Measurements from ENCODE around the gene ZDHHC15. TPM values are rescaled to one million over a fixed set of nuclear protein-coding genes. Genes with fewer than 3 reads are reported as not detected.
"Not testable (repeated sequence)": the region's sequence is repeated elsewhere in the genome, so short reads cannot be mapped to it uniquely, and the experiment has no call there.

The ZDHHC15 gene, protein sequence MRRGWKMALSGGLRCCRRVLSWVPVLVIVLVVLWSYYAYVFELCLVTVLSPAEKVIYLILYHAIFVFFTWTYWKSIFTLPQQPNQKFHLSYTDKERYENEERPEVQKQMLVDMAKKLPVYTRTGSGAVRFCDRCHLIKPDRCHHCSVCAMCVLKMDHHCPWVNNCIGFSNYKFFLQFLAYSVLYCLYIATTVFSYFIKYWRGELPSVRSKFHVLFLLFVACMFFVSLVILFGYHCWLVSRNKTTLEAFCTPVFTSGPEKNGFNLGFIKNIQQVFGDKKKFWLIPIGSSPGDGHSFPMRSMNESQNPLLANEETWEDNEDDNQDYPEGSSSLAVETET
- total RNA-seq: not detected
- 0.02 TPM for total RNA-seq (2013)

DNA sequence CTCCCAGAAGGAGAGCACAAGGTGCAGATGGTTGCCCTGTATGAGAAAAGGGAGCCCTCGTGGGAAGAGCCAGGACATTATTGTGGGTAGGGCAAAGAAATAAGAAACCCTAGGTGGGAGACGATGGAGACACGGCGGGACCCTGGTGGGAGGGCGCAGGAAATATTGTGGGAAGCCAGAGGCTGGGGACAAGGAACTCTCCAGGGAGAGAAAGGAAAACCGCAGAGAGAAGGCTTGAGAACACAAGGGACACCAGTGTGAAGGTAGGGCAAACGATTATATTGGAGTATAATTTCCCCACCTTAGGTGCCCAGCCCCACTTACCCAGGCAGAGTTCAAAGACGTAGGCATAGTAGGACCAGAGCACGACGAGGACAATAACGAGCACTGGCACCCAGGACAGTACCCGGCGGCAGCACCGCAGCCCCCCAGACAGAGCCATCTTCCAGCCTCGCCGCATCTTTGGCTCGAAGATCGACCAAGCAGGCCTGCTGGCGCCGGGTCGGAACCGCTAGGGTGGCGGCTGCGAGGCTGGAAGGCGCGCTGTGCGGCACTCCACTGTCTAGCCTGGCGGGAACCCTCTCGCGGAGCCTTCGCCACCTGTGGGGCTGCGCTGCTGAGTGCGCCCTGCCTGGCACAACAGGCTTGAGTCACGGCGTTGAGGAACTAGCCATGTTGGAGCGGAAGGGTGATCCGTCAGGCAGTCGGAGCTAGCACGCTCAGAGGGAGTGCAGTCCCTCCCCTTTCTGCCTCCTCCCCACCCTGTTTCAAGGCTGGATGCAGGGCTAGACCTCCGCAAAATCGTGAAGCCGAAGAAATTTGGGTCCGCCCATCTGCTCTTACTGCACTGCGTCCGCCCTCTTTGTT, at the start of gene ZDHHC15:
TSS of gene ZDHHC15 (minus strand) at position 473 of the 867 bp plus-strand sequence. CDS start at position 460, 13 bp downstream.
- Mint-ChIP-seq H3K27me3 (ENCODE audit: low read depth in 2 of 2) (peaks cover 13 to 19% of the 10 kb centered on the region in 2 donors), H3K9me3 (no peaks in the 10 kb centered on the region), H3K36me3 (no peaks in the 10 kb centered on the region), H3K4me1 (peaks cover 0 to 14% of the 10 kb centered on the region in 2 donors), H3K4me3 (peak within 1 kb of the TSS; percentile 54), H3K27ac (no peak within 1 kb of the TSS)
- no peak within 1 kb of the TSS for H3K4me3 ChIP-seq (ENCODE audit: low read length)
- TF ChIP-seq, protein P1, sequence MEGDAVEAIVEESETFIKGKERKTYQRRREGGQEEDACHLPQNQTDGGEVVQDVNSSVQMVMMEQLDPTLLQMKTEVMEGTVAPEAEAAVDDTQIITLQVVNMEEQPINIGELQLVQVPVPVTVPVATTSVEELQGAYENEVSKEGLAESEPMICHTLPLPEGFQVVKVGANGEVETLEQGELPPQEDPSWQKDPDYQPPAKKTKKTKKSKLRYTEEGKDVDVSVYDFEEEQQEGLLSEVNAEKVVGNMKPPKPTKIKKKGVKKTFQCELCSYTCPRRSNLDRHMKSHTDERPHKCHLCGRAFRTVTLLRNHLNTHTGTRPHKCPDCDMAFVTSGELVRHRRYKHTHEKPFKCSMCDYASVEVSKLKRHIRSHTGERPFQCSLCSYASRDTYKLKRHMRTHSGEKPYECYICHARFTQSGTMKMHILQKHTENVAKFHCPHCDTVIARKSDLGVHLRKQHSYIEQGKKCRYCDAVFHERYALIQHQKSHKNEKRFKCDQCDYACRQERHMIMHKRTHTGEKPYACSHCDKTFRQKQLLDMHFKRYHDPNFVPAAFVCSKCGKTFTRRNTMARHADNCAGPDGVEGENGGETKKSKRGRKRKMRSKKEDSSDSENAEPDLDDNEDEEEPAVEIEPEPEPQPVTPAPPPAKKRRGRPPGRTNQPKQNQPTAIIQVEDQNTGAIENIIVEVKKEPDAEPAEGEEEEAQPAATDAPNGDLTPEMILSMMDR (IDR thresholded peaks at IDR 0.05): no peak
- no peaks in the 10 kb centered on the region for H3K9me3 ChIP-seq (ENCODE audit: control insufficient read depth, insufficient read depth, low read length)
- no peaks in the 10 kb centered on the region for H3K36me3 ChIP-seq (ENCODE audit: control insufficient read depth, insufficient read depth, low read length)
- intact Hi-C loops (cut with micrococcal nuclease): no loop called here
- ATAC-seq: peak in 1 of 3 donors; percentile 37
- no peak within 1 kb of the TSS for H3K27ac ChIP-seq (ENCODE audit: low read length)
- WGBS (ENCODE audit: insufficient coverage): 3% methylated on average over 44 of the region's 45 CpGs
- peaks cover 6% of the 10 kb centered on the region for H3K4me1 ChIP-seq (ENCODE audit: control insufficient read depth, insufficient read depth, low read length)
- DNase-seq: peak in 1 of 2 donors; percentile 61
- H3K27me3 ChIP-seq (ENCODE audit: control insufficient read depth, insufficient read depth, low read length): no peaks in the 10 kb centered on the region

DNA sequence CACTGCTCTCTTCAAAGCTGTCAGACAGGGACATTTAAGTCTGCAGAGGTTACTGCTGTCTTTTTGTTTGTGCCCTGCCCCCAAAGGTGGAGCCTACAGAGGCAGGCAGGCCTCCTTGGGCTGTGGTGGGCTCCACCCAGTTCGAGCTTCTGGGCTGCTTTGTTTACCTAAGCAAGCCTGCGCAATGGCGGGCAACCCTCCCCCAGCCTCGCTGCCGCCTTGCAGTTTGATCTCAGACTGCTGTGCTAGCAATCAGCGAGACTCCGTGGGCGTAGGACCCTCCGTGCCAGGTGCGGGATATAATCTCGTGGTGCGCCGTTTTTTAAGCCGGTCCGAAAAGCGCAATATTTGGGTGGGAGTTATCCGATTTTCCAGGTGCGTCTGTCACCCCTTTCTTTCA, 37.7 kb upstream of the ZDHHC15 start:
- DNase-seq; H3K27ac Mint-ChIP-seq; H3K4me3 Mint-ChIP-seq; H3K4me1 ChIP-seq (ENCODE audit: control insufficient read depth, insufficient read depth, low read length); H3K27ac ChIP-seq (ENCODE audit: low read length); intact Hi-C loops (cut with micrococcal nuclease); H3K36me3 Mint-ChIP-seq; ATAC-seq; H3K9me3 ChIP-seq (ENCODE audit: control insufficient read depth, insufficient read depth, low read length); H3K36me3 ChIP-seq (ENCODE audit: control insufficient read depth, insufficient read depth, low read length); H3K27me3 Mint-ChIP-seq (ENCODE audit: low read depth in 2 of 2); H3K9me3 Mint-ChIP-seq; H3K4me1 Mint-ChIP-seq; H3K27me3 ChIP-seq (ENCODE audit: control insufficient read depth, insufficient read depth, low read length); H3K4me3 ChIP-seq (ENCODE audit: low read length): not testable (repeated sequence)
- 97% methylated on average over 18 of the region's 18 CpGs for WGBS (ENCODE audit: insufficient coverage)

DNA sequence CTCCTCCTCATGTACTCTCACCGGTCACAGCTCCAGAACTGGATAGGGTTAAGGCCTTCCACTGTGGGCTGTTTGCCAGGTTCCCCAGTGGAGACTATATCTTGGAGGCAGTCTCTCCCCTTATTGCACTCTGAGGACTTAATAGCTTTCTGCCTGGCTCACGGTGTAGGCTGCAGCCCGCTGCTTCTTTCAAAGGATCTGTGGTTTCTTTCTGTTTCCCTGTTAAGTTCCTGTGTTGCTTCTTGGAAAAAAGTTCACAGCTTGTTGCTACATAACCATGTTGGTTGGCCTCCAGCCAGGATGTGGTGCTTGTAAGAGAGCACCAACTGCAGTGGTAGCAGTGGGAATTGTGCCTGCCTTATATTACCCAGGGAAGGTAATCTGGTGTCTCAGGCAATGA, 24.9 kb upstream of the ZDHHC15 start:
- DNase-seq: no peak
- no peak overlapping the region for H3K4me3 ChIP-seq (ENCODE audit: low read length)
- no peaks in the 10 kb centered on the region for H3K4me1 Mint-ChIP-seq
- no peaks in the 10 kb centered on the region for H3K9me3 ChIP-seq (ENCODE audit: control insufficient read depth, insufficient read depth, low read length)
- TF ChIP-seq, protein P1 (IDR thresholded peaks at IDR 0.05): no peak
- no peak overlapping the region for H3K4me3 Mint-ChIP-seq
- no peaks in the 10 kb centered on the region for H3K9me3 Mint-ChIP-seq
- WGBS (ENCODE audit: insufficient coverage): 6% methylated on average over 3 of the region's 3 CpGs
- no peaks in the 10 kb centered on the region for H3K36me3 ChIP-seq (ENCODE audit: control insufficient read depth, insufficient read depth, low read length)
- ATAC-seq: no peak
- H3K27me3 Mint-ChIP-seq (ENCODE audit: low read depth in 2 of 2): no peaks in the 10 kb centered on the region
- intact Hi-C loops (cut with micrococcal nuclease): no loop called here
- H3K27ac ChIP-seq (ENCODE audit: low read length): no peak overlapping the region
- no peak overlapping the region for H3K27ac Mint-ChIP-seq
- H3K27me3 ChIP-seq (ENCODE audit: control insufficient read depth, insufficient read depth, low read length): no peaks in the 10 kb centered on the region
- no peaks in the 10 kb centered on the region for H3K4me1 ChIP-seq (ENCODE audit: control insufficient read depth, insufficient read depth, low read length)
- no peaks in the 10 kb centered on the region for H3K36me3 Mint-ChIP-seq

Measured in natural killer cell (primary cell).